Karpas-422 (cell line): ENCODE measurements around the gene HRC. TPM values are rescaled to one million over a fixed set of nuclear protein-coding genes. Genes with fewer than 3 reads are reported as not detected.

Experiments used
- DNase-seq: peaks from one replicate; pipeline ENCODE4 v3.0.0-alpha.2; 2015
- H2AFZ ChIP-seq: fragments of 200-600 bp; sonication (generic); 2 replicates; pipeline ENCODE4 v1.6.1; 2014; ENCODE audit warnings: antibody characterized with exemption, low read length, mixed read lengths
- H3K27ac ChIP-seq: fragments of 200-600 bp; sonication (generic); 2 replicates; pipeline ENCODE4 v1.5.1; 2014; ENCODE audit warnings: mild to moderate bottlenecking, low read length, moderate library complexity
- H3K27me3 ChIP-seq: fragments of 200-600 bp; sonication (generic); 2 replicates; pipeline ENCODE4 v1.6.1; 2014; ENCODE audit warnings: low read length, mixed read lengths
- H3K36me3 ChIP-seq: fragments of 200-600 bp; sonication (generic); 2 replicates; pipeline ENCODE4 v1.6.1; 2014; ENCODE audit warnings: low read length, mixed read lengths; ENCODE audit not compliant: insufficient read depth
- H3K4me1 ChIP-seq: fragments of 200-600 bp; sonication (generic); 2 replicates; pipeline ENCODE4 v1.6.1; 2014; ENCODE audit warnings: mild to moderate bottlenecking, low read length, mixed read lengths
- H3K4me2 ChIP-seq: fragments of 200-600 bp; sonication (generic); 2 replicates; pipeline ENCODE4 v1.6.1; 2014; ENCODE audit warnings: low read length, low read depth, mild to moderate bottlenecking; ENCODE audit not compliant: poor library complexity, severe bottlenecking
- H3K4me3 ChIP-seq: fragments of 200-600 bp; sonication (generic); 2 replicates; pipeline ENCODE4 v1.5.1; 2014; ENCODE audit warnings: mild to moderate bottlenecking, antibody characterized with exemption, low read length, mixed read lengths
- H3K79me2 ChIP-seq: fragments of 200-600 bp; sonication (generic); 2 replicates; pipeline ENCODE4 v1.6.1; 2014; ENCODE audit warnings: mild to moderate bottlenecking, low read length, mixed read lengths
- H3K9ac ChIP-seq: fragments of 200-600 bp; sonication (generic); 2 replicates; pipeline ENCODE4 v1.6.0; 2014; ENCODE audit warnings: low read length
- H3K9me2 ChIP-seq: fragments of 200-600 bp; sonication (generic), shearing (Covaris generic); replicated peaks from 2 replicates; pipeline ENCODE4 v1.6.0; 2014; ENCODE audit warnings: mild to moderate bottlenecking, low read length, moderate library complexity; ENCODE audit not compliant: insufficient read depth
- H3K9me3 ChIP-seq: fragments of 300-700, 200-600 bp; sonication (generic); 2 replicates; pipeline ENCODE4 v1.6.1; 2014; ENCODE audit warnings: low read length, mixed read lengths
- H4K20me1 ChIP-seq: fragments of 200-600 bp; sonication (generic); 2 replicates; pipeline ENCODE4 v1.6.1; 2014; ENCODE audit warnings: mild to moderate bottlenecking, antibody characterized with exemption, low read length, low read depth; ENCODE audit not compliant: insufficient read depth
- total RNA-seq: library from RNA; depleted of rRNA; stranded (reverse); fragments of >200 nt; shearing (Covaris generic); gene quantifications from 2 replicates; pipeline ENCODE4 v1.2.3, GENCODE V29; 2014; ENCODE audit warnings: low replicate concordance; rRNA removed

Gene HRC
- total RNA-seq, 1 experiment from 2014 or later: not detected

DNA sequence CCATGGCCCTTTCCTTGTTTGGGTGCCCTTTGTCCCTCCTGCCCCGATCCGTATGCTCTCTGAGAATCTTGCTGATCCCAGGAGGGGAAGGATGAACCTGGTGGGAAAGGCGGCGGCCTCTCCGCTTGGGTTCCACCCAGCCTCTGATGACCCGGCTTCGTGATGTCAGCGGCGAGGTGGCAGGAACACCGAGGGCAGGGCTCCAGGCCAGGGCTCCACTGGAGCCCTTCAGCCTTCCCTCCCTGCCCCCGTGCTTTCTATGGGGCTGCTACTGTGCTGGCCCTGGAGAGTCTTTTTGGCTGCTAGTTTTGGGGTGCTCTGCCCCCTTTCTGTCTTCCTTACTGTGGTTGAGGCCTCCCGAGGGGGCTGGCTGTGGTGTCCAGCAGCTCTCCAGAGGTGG is 52.9 kb downstream of the HRC start:
- Histone ChIP-seq H3K9ac (no peak overlapping the region), H2AFZ (no peak overlapping the region), H3K4me2 (no peak overlapping the region), H3K4me3 (no peak overlapping the region), H3K9me2 (no peaks in the 10 kb centered on the region), H3K79me2 (peaks cover 21% of the 10 kb centered on the region), H3K27ac (no peak overlapping the region), H4K20me1 (peaks cover 78% of the 10 kb centered on the region), H3K27me3 (no peaks in the 10 kb centered on the region), H3K4me1 (no peaks in the 10 kb centered on the region), H3K36me3 (peaks cover 58% of the 10 kb centered on the region), H3K9me3 (no peaks in the 10 kb centered on the region)
- DNase-seq: no peak

Other genes with a start within 250 kb of the HRC start
- gene DHDH, start 221.7 kb downstream of the HRC start, total RNA-seq: 1.4 and 3.3 TPM in 2 replicates
- 93.8 and 164 TPM in 2 replicates for gene BAX, start 200.5 kb downstream of the HRC start, total RNA-seq
- gene FTL, start 190.1 kb downstream of the HRC start, total RNA-seq: 6,036 and 6,638 TPM in 2 replicates
- gene GYS1, start 162.1 kb downstream of the HRC start, total RNA-seq: 39.0 and 42.6 TPM in 2 replicates
- gene RUVBL2, start 161.5 kb downstream of the HRC start, total RNA-seq: 107 and 298 TPM in 2 replicates
- gene LHB, start 138.3 kb downstream of the HRC start, total RNA-seq: not detected in 2 replicates
- gene CGB3, start 131.1 kb downstream of the HRC start, total RNA-seq: not detected in 2 replicates
- not detected in 2 replicates for gene CGB2, start 123.5 kb downstream of the HRC start, total RNA-seq
- not detected in 2 replicates for gene CGB1, start 118.5 kb downstream of the HRC start, total RNA-seq
- gene CGB5, start 111.5 kb downstream of the HRC start, total RNA-seq: not detected in 2 replicates
- not detected in 2 replicates for gene CGB8, start 106.3 kb downstream of the HRC start, total RNA-seq
- not detected in 2 replicates for gene CGB7, start 97.6 kb downstream of the HRC start, total RNA-seq
- gene NTF4, start 90.6 kb downstream of the HRC start, total RNA-seq: not detected in 2 replicates
- gene KCNA7, start 82.7 kb downstream of the HRC start, total RNA-seq: not detected in 2 replicates
- gene SNRNP70, start 69.9 kb downstream of the HRC start, total RNA-seq: 420 and 646 TPM in 2 replicates
- gene LIN7B, start 41.0 kb downstream of the HRC start, total RNA-seq: 6.4 and 23.4 TPM in 2 replicates
- gene C19orf73, start 36.3 kb downstream of the HRC start, total RNA-seq: 3.4 and 5.5 TPM in 2 replicates
- gene PPFIA3, start 35.9 kb downstream of the HRC start, total RNA-seq: 5.4 and 7.9 TPM in 2 replicates
- gene TRPM4, start 2.4 kb upstream of the HRC start, total RNA-seq: not detected in 2 replicates
- 16.9 and 42.6 TPM in 2 replicates for gene SLC6A16, start 169.8 kb upstream of the HRC start, total RNA-seq
- gene CD37, start 180.0 kb upstream of the HRC start, total RNA-seq: 975 and 1,210 TPM in 2 replicates
- 2.9 and 5.5 TPM in 2 replicates for gene TEAD2, start 207.0 kb upstream of the HRC start, total RNA-seq
- 1.2 TPM in 1 of 2 replicates, not detected in the other for gene DKKL1, start 208.5 kb upstream of the HRC start, total RNA-seq
- 0.52 and 0.65 TPM in 2 replicates for gene KASH5, start 232.9 kb upstream of the HRC start, total RNA-seq